ENCODE data around the gene PLPP7. TPM values are rescaled to one million over a fixed set of nuclear protein-coding genes. Genes with fewer than 3 reads are reported as not detected.

PLPP7 gene
- total and polyA plus RNA-seq, 4 donors: 0.18 to 0.59 (median 0.51) TPM; not detected in 1

- Histone ChIP-seq H3K4me3 (ENCODE audit: low read depth in 1 of 3, low read length in 3 of 3) (no peak overlapping the region), H3K27ac (ENCODE audit: low read depth in 1 of 2, low read length in 2 of 2) (no peak overlapping the region), H3K27me3 (ENCODE audit: control insufficient read depth in 4 of 4, insufficient read depth in 4 of 4, low read length in 3 of 4) (no peaks in the 10 kb centered on the region), H3K9ac (ENCODE audit: low read depth in 1 of 2, low read length in 2 of 2) (no peak overlapping the region), H3K4me1 (ENCODE audit: control insufficient read depth in 4 of 4, insufficient read depth in 4 of 4, low read length in 3 of 4) (peaks cover 0 to 5% (median 0%) of the 10 kb centered on the region in 4 donors), H3K36me3 (ENCODE audit: control insufficient read depth in 4 of 4, insufficient read depth in 3 of 4, low read depth in 1 of 4, low read length in 3 of 4) (no peaks in the 10 kb centered on the region), H3K9me3 (ENCODE audit: control insufficient read depth in 4 of 4, low read length in 3 of 4) (no peaks in the 10 kb centered on the region)
- 84% methylated on average over 10 of the region's 10 CpGs for WGBS
- no peak for DNase-seq (ENCODE audit: low spot score)
- TF ChIP-seq SP1 (IDR thresholded peaks at IDR 0.05) (no peak), FOXA2 (IDR thresholded peaks at IDR 0.05) (no peak), JUND (IDR thresholded peaks at IDR 0.05) (no peak), GABPA (IDR thresholded peaks at IDR 0.05 in 1 of 2, conservative IDR thresholded peaks at IDR 0.05 in 1 of 2) (no peak), TAF1 (conservative IDR thresholded peaks at IDR 0.05) (no peak), YY1 (IDR thresholded peaks at IDR 0.05) (no peak), NR2F2 (IDR thresholded peaks at IDR 0.05) (no peak), FOXA1 (IDR thresholded peaks at IDR 0.05) (no peak), HNF4A (conservative IDR thresholded peaks at IDR 0.05) (no peak), EGR1 (IDR thresholded peaks at IDR 0.05; ENCODE audit: low read depth in 2 of 2) (no peak), HNF4G (IDR thresholded peaks at IDR 0.05) (no peak), ATF3 (IDR thresholded peaks at IDR 0.05) (no peak), RAD21 (IDR thresholded peaks at IDR 0.05) (no peak), RXRA (IDR thresholded peaks at IDR 0.05) (no peak)
- TF ChIP-seq, protein P1, sequence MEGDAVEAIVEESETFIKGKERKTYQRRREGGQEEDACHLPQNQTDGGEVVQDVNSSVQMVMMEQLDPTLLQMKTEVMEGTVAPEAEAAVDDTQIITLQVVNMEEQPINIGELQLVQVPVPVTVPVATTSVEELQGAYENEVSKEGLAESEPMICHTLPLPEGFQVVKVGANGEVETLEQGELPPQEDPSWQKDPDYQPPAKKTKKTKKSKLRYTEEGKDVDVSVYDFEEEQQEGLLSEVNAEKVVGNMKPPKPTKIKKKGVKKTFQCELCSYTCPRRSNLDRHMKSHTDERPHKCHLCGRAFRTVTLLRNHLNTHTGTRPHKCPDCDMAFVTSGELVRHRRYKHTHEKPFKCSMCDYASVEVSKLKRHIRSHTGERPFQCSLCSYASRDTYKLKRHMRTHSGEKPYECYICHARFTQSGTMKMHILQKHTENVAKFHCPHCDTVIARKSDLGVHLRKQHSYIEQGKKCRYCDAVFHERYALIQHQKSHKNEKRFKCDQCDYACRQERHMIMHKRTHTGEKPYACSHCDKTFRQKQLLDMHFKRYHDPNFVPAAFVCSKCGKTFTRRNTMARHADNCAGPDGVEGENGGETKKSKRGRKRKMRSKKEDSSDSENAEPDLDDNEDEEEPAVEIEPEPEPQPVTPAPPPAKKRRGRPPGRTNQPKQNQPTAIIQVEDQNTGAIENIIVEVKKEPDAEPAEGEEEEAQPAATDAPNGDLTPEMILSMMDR (IDR thresholded peaks at IDR 0.05; ENCODE audit: low read depth, low read length, missing input control): no peak
- TF ChIP-seq, protein P2, sequence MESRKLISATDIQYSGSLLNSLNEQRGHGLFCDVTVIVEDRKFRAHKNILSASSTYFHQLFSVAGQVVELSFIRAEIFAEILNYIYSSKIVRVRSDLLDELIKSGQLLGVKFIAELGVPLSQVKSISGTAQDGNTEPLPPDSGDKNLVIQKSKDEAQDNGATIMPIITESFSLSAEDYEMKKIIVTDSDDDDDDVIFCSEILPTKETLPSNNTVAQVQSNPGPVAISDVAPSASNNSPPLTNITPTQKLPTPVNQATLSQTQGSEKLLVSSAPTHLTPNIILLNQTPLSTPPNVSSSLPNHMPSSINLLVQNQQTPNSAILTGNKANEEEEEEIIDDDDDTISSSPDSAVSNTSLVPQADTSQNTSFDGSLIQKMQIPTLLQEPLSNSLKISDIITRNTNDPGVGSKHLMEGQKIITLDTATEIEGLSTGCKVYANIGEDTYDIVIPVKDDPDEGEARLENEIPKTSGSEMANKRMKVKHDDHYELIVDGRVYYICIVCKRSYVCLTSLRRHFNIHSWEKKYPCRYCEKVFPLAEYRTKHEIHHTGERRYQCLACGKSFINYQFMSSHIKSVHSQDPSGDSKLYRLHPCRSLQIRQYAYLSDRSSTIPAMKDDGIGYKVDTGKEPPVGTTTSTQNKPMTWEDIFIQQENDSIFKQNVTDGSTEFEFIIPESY (IDR thresholded peaks at IDR 0.05): no peak
- TF ChIP-seq, protein P3, sequence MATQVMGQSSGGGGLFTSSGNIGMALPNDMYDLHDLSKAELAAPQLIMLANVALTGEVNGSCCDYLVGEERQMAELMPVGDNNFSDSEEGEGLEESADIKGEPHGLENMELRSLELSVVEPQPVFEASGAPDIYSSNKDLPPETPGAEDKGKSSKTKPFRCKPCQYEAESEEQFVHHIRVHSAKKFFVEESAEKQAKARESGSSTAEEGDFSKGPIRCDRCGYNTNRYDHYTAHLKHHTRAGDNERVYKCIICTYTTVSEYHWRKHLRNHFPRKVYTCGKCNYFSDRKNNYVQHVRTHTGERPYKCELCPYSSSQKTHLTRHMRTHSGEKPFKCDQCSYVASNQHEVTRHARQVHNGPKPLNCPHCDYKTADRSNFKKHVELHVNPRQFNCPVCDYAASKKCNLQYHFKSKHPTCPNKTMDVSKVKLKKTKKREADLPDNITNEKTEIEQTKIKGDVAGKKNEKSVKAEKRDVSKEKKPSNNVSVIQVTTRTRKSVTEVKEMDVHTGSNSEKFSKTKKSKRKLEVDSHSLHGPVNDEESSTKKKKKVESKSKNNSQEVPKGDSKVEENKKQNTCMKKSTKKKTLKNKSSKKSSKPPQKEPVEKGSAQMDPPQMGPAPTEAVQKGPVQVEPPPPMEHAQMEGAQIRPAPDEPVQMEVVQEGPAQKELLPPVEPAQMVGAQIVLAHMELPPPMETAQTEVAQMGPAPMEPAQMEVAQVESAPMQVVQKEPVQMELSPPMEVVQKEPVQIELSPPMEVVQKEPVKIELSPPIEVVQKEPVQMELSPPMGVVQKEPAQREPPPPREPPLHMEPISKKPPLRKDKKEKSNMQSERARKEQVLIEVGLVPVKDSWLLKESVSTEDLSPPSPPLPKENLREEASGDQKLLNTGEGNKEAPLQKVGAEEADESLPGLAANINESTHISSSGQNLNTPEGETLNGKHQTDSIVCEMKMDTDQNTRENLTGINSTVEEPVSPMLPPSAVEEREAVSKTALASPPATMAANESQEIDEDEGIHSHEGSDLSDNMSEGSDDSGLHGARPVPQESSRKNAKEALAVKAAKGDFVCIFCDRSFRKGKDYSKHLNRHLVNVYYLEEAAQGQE (IDR thresholded peaks at IDR 0.05): no peak
Observed at GRCh38 chr9:131358556-131358955, 69.0 kb downstream of the PLPP7 start.

Other genes with a start within 250 kb of the PLPP7 start
- 1 to 10 TPM in 1 of 2 donors, under 1 TPM in 1; 0.93 to 1.8 TPM for gene AIF1L, start 193.2 kb upstream of the PLPP7 start, total RNA-seq
- 1 to 10 TPM in 1 of 2 donors, under 1 TPM in 1; 0.61 to 1.4 TPM for gene AIF1L, start 193.2 kb upstream of the PLPP7 start, polyA plus RNA-seq
- gene NUP214, start 164.1 kb upstream of the PLPP7 start, total RNA-seq: 10 to 100 TPM; 14.7 to 19.5 TPM
- 10 to 100 TPM in 1 of 2 donors, 1 to 10 TPM in 1; 8.8 to 18.4 TPM for gene NUP214, start 164.1 kb upstream of the PLPP7 start, polyA plus RNA-seq
- 1 to 10 TPM; 2.1 to 6.6 TPM for gene FAM78A, start 13.2 kb upstream of the PLPP7 start, total RNA-seq
- gene FAM78A, start 13.2 kb upstream of the PLPP7 start, polyA plus RNA-seq: 1 to 10 TPM in 1 of 2 donors, under 1 TPM in 1; 0.25 to 1.2 TPM
- gene PRRC2B, start 104.4 kb downstream of the PLPP7 start, total RNA-seq: 10 to 100 TPM; 29.3 to 44.3 TPM
- 10 to 100 TPM; 10.3 to 24.7 TPM for gene PRRC2B, start 104.4 kb downstream of the PLPP7 start, polyA plus RNA-seq
- gene POMT1, start 213.2 kb downstream of the PLPP7 start, total RNA-seq: 10 to 100 TPM; 11.4 to 14.2 TPM
- 10 to 100 TPM; 11.2 to 11.8 TPM for gene POMT1, start 213.2 kb downstream of the PLPP7 start, polyA plus RNA-seq
- 10 to 100 TPM; 13.4 to 34.1 TPM for gene UCK1, start 241.5 kb downstream of the PLPP7 start, total RNA-seq
- gene UCK1, start 241.5 kb downstream of the PLPP7 start, polyA plus RNA-seq: 10 to 100 TPM; 19.6 to 28.3 TPM

Data from liver (tissue), 9 donors.